ENCODE measurements around the gene SCP2. TPM values are rescaled to one million over a fixed set of nuclear protein-coding genes. Genes with fewer than 3 reads are reported as not detected.

Gene SCP2
- total RNA-seq, 2 experiments from 2014 or later: 22.7 to 27.0 TPM

DNA sequence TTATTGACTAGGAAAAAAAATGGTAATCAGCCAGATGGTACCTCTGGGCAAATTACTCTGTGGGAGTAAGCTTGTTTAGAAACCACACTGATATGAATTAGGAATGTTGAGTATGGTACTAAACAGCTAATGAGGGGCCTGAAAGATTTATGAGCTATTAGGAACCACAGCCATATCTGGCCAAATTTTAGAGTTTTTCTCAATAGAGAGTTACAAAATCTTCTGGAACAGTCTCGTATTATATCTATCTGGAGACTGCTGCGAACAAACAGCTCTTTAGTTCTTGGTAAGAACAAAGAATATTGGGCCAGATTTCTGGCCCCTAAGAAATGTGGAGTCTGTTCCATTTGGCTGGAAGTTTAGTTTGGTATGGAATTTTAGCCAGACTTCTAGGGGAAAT, 130.1 kb downstream of the SCP2 start:
- Histone ChIP-seq H3K36me3 (ENCODE audit: insufficient read depth, low read length) (peaks cover 14% of the 10 kb centered on the region), H3K27me3 (ENCODE audit: control insufficient read depth in 1 of 2, insufficient read depth in 2 of 2, low read length in 2 of 2) (peaks cover 17 to 22% of the 10 kb centered on the region in 2 experiments), H3K4me3 (ENCODE audit: low read length) (no peak overlapping the region), H3K27ac (ENCODE audit: low read depth in 1 of 2, low read length in 2 of 2) (no peak overlapping the region), H3K4me1 (ENCODE audit: insufficient read depth, low read length) (peaks cover 6% of the 10 kb centered on the region), H3K9me3 (ENCODE audit: control insufficient read depth in 1 of 2, insufficient read depth in 1 of 2, low read length in 2 of 2) (peaks cover 0 to under 1% of the 10 kb centered on the region in 2 experiments)
- no peak for DNase-seq
- ATAC-seq (ENCODE audit: poor library complexity): no peak
- POLR2A ChIA-PET: no interaction called here
- H3K9me3 Mint-ChIP-seq: no peaks in the 10 kb centered on the region
- CTCF ChIA-PET: interaction anchor here (1.5 kb wide), 1 partner anchor 15 kb away, joined by 4 read pairs; no protein-coding TSS in a partner anchor
- H3K4me3 Mint-ChIP-seq: no peak overlapping the region
- H3K27me3 Mint-ChIP-seq: peaks cover 21% of the 10 kb centered on the region
- H3K36me3 Mint-ChIP-seq (ENCODE audit: low read depth): peaks cover 25% of the 10 kb centered on the region
- intact Hi-C loops (cut with DNase I, micrococcal nuclease): no loop called here
- H3K4me1 Mint-ChIP-seq (ENCODE audit: low read depth): peaks cover 6% of the 10 kb centered on the region
- TF ChIP-seq, protein P1, sequence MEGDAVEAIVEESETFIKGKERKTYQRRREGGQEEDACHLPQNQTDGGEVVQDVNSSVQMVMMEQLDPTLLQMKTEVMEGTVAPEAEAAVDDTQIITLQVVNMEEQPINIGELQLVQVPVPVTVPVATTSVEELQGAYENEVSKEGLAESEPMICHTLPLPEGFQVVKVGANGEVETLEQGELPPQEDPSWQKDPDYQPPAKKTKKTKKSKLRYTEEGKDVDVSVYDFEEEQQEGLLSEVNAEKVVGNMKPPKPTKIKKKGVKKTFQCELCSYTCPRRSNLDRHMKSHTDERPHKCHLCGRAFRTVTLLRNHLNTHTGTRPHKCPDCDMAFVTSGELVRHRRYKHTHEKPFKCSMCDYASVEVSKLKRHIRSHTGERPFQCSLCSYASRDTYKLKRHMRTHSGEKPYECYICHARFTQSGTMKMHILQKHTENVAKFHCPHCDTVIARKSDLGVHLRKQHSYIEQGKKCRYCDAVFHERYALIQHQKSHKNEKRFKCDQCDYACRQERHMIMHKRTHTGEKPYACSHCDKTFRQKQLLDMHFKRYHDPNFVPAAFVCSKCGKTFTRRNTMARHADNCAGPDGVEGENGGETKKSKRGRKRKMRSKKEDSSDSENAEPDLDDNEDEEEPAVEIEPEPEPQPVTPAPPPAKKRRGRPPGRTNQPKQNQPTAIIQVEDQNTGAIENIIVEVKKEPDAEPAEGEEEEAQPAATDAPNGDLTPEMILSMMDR (IDR thresholded peaks at IDR 0.05): no peak
- no peak overlapping the region for H3K27ac Mint-ChIP-seq

DNA sequence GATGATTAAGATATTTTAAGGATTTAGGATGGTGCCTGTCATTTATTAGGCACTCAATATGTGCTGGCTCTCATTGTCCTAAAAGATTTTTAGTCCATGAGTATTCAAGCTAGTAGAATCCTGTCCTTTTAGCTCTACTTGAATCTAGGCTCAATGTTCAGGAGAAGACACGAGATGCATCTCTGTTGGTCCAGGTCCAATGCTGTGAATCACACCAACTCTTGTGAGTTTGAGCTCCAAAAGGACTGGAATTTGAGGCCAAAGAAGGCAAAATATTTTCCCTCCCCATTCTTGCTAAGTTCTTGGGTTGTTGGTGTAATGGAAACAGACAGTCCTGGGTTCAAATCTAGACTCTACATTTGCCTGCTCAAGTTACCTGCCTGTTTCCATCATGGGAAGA, 133.5 kb downstream of the SCP2 start:
- intact Hi-C loops (cut with DNase I, micrococcal nuclease): no loop called here
- H3K4me1 ChIP-seq (ENCODE audit: insufficient read depth, low read length): peaks cover 20% of the 10 kb centered on the region
- Mint-ChIP-seq H3K4me3 (no peak overlapping the region), H3K36me3 (ENCODE audit: low read depth) (no peaks in the 10 kb centered on the region), H3K9me3 (no peaks in the 10 kb centered on the region), H3K27me3 (peaks cover 40% of the 10 kb centered on the region), H3K4me1 (ENCODE audit: low read depth) (peaks cover 17% of the 10 kb centered on the region), H3K27ac (no peak overlapping the region)
- POLR2A ChIA-PET: interaction anchor here (0.9 kb wide), 1 partner anchor 12 kb away, joined by 3 read pairs; no protein-coding TSS in a partner anchor
- no peak overlapping the region for H3K27ac ChIP-seq (ENCODE audit: low read depth in 1 of 2, low read length in 2 of 2)
- H3K27me3 ChIP-seq (ENCODE audit: control insufficient read depth in 1 of 2, insufficient read depth in 2 of 2, low read length in 2 of 2): peaks cover 35 to 55% of the 10 kb centered on the region in 2 experiments
- no peak overlapping the region for H3K4me3 ChIP-seq (ENCODE audit: low read length)
- H3K36me3 ChIP-seq (ENCODE audit: insufficient read depth, low read length): no peaks in the 10 kb centered on the region
- DNase-seq (no peak), ATAC-seq (ENCODE audit: poor library complexity) (no peak)
- H3K9me3 ChIP-seq (ENCODE audit: control insufficient read depth in 1 of 2, insufficient read depth in 1 of 2, low read length in 2 of 2): peaks cover 0 to 14% of the 10 kb centered on the region in 2 experiments
- CTCF ChIA-PET: no interaction called here
- TF ChIP-seq, protein P1 (IDR thresholded peaks at IDR 0.05): no peak

GRCh38 chr1:53061123-53061858, 134.2 kb downstream of the SCP2 start:
- H3K9me3 ChIP-seq (ENCODE audit: control insufficient read depth in 1 of 2, insufficient read depth in 1 of 2, low read length in 2 of 2): peaks cover 0 to 14% of the 10 kb centered on the region in 2 experiments
- no peaks in the 10 kb centered on the region for H3K36me3 ChIP-seq (ENCODE audit: insufficient read depth, low read length)
- H3K4me3 Mint-ChIP-seq: peak overlapping the region; percentile 17
- peaks cover 35 to 55% of the 10 kb centered on the region in 2 experiments for H3K27me3 ChIP-seq (ENCODE audit: control insufficient read depth in 1 of 2, insufficient read depth in 2 of 2, low read length in 2 of 2)
- DNase-seq (no peak), ATAC-seq (ENCODE audit: poor library complexity) (no peak)
- TF ChIP-seq, protein P1 (IDR thresholded peaks at IDR 0.05): no peak
- ChIA-PET POLR2A (no interaction called here), CTCF (no interaction called here)
- intact Hi-C loops (cut with DNase I, micrococcal nuclease): no loop called here
- H3K27ac Mint-ChIP-seq: no peak overlapping the region
- no peak overlapping the region for H3K27ac ChIP-seq (ENCODE audit: low read depth in 1 of 2, low read length in 2 of 2)
- no peak overlapping the region for H3K4me3 ChIP-seq (ENCODE audit: low read length)
- H3K36me3 Mint-ChIP-seq (ENCODE audit: low read depth): no peaks in the 10 kb centered on the region
- peaks cover 17% of the 10 kb centered on the region for H3K4me1 Mint-ChIP-seq (ENCODE audit: low read depth)
- peaks cover 42% of the 10 kb centered on the region for H3K27me3 Mint-ChIP-seq
- H3K9me3 Mint-ChIP-seq: no peaks in the 10 kb centered on the region
- H3K4me1 ChIP-seq (ENCODE audit: insufficient read depth, low read length): peaks cover 20% of the 10 kb centered on the region

All from CD4-positive, alpha-beta T cell (primary cell).